GM12878 (cell line): ENCODE results near the gene NSUN2. TPM values are rescaled to one million over a fixed set of nuclear protein-coding genes. Genes with fewer than 3 reads are reported as not detected.
A peak's percentile ranks its signal among the peaks of the same experiment; 100 is the strongest.

ENCODE experiments used
- ATAC-seq: fragments of 200-7000 bp; cut with Tn5 transposase; 3 replicates; pipeline ENCODE4 v1.9.1; 2020; ENCODE audit warnings: mild to moderate bottlenecking, moderate library complexity
- BruUV-seq: library from RNA; stranded (reverse); fragments of 400-500 nt; replicated peaks from 2 replicates; lab custom pipeline; 2021; lab: Mats Ljungman, UMichigan
- CTCF ChIA-PET: fragments of 300-600 bp; sonication (Branson Sonifier 250); formaldehyde crosslinking; extraction: SDS; loops from one replicate; lab custom pipeline; 2021; ENCODE audit warnings: inconsistent platforms; lab: Yijun Ruan, JAX
- POLR2A ChIA-PET: fragments of 350-600 bp; formaldehyde crosslinking; extraction: SDS; loops from one replicate; lab custom pipeline; 2021; ENCODE audit warnings: inconsistent platforms; lab: Charles Lee
- RAD21 ChIA-PET: fragments of 300-600 bp; sonication (Branson Sonifier 250); formaldehyde crosslinking; loops from one replicate; lab custom pipeline; 2023; ENCODE audit warnings: antibody characterized with exemption; ENCODE audit not compliant: unreplicated experiment; lab: Charles Lee
- SMC1A ChIA-PET: fragments of 300-600 bp; sonication (Branson Sonifier 250); formaldehyde crosslinking; loops from one replicate; lab custom pipeline; 2023; ENCODE audit not compliant: unreplicated experiment, uncharacterized antibody; lab: Charles Lee
- DNase-seq: peaks from one replicate; pipeline ENCODE4 v3.0.0-alpha.2; 2011; ENCODE audit warnings: low read depth, low spot score
- FAIRE-seq: peaks from 3 replicates; lab custom pipeline; 2011; peaks lifted over from hg19 to GRCh38; lab: Jason Lieb, UNC
- H2AFZ ChIP-seq: 2 replicates; pipeline ENCODE4 v1.6.0; 2011; ENCODE audit warnings: low read depth, low read length, control low read depth; ENCODE audit not compliant: control insufficient read depth
- H3K27ac ChIP-seq: 2 replicates; pipeline ENCODE4 v1.5.1; 2011; ENCODE audit warnings: control low read depth; ENCODE audit not compliant: control insufficient read depth, insufficient read depth
- H3K27me3 ChIP-seq, 2 experiments: replicated peaks in 1 of 2; 2 replicates each; pipeline versions ENCODE4 v1.6.0 to v1.6.1; 2011; ENCODE audit warnings: low read length in 1 of 2; ENCODE audit not compliant: control insufficient read depth in 2 of 2, insufficient read depth in 2 of 2
- H3K36me3 ChIP-seq, 2 experiments: 2 replicates each; pipeline ENCODE4 v1.5.1; 2011; ENCODE audit warnings: low read length in 1 of 2; ENCODE audit not compliant: control insufficient read depth in 2 of 2, insufficient read depth in 2 of 2
- H3K4me1 ChIP-seq: 2 replicates; pipeline ENCODE4 v1.6.1; 2011; ENCODE audit warnings: mild to moderate bottlenecking, low read length, moderate library complexity, mixed read lengths; ENCODE audit not compliant: control insufficient read depth, insufficient read depth
- H3K4me2 ChIP-seq: 2 replicates; pipeline ENCODE4 v1.6.0; 2011; ENCODE audit warnings: control low read depth; ENCODE audit not compliant: control insufficient read depth, insufficient read depth
- H3K4me3 ChIP-seq: fragments of 200-600 bp; sonication (generic); 2 replicates; pipeline ENCODE4 v1.5.1; 2016
- H3K79me2 ChIP-seq: 2 replicates; pipeline ENCODE4 v1.6.0; 2011; ENCODE audit warnings: low read length; ENCODE audit not compliant: control insufficient read depth, insufficient read depth
- H3K9ac ChIP-seq: 2 replicates; pipeline ENCODE4 v1.8.0; 2011; ENCODE audit warnings: low read length, control low read depth, mixed read lengths; ENCODE audit not compliant: control insufficient read depth, insufficient read depth
- H3K9me3 ChIP-seq: replicated peaks from 3 replicates; pipeline ENCODE4 v1.5.1; 2011; ENCODE audit warnings: mild to moderate bottlenecking, low read length; ENCODE audit not compliant: control insufficient read depth, insufficient read depth
- H4K20me1 ChIP-seq: 2 replicates; pipeline ENCODE4 v1.6.0; 2011; ENCODE audit not compliant: control insufficient read depth, insufficient read depth
- CUX1 ChIP-seq: IDR thresholded peaks from 2 replicates; pipeline ENCODE4 v1.6.1; 2012; ENCODE audit warnings: improper control_type of control experiment, low read depth, low read length; ENCODE audit not compliant: insufficient replicate concordance
- ELK1 ChIP-seq: IDR thresholded peaks from 2 replicates; pipeline ENCODE4 v1.6.1; 2012; ENCODE audit warnings: low read depth, low read length, improper control_type of control experiment
- MTA2 ChIP-seq: fragments of 450-650 bp; IDR thresholded peaks from 2 replicates; pipeline ENCODE4 v1.6.1; 2016; ENCODE audit warnings: low read depth, mild to moderate bottlenecking, moderate library complexity
- POU2F2 ChIP-seq: IDR thresholded peaks from 3 replicates; pipeline ENCODE4 v1.6.1; 2011; ENCODE audit warnings: low read depth, mild to moderate bottlenecking, low read length, borderline replicate concordance
- RAD51 ChIP-seq: fragments of 450-650 bp; IDR thresholded peaks from 2 replicates; pipeline ENCODE4 v1.6.1; 2016; ENCODE audit warnings: moderate library complexity, mild to moderate bottlenecking, inconsistent platforms
- REST ChIP-seq: IDR thresholded peaks from 2 replicates; pipeline ENCODE4 v1.6.1; 2012; ENCODE audit warnings: mild to moderate bottlenecking, low read depth, low read length
- WGBS: methylation state at CpG from one replicate; pipeline ENCODE4 v1.1.6; 2016; ENCODE audit warnings: low lambda C conversion rate; ENCODE audit not compliant: insufficient replicate concordance, insufficient coverage; ENCODE audit errors: missing lambda C conversion rate; 5-methylcytosine and 5-hydroxymethylcytosine counted together
- in situ Hi-C: fragments of 300-500 bp; cut with MboI; formaldehyde crosslinking; loops from 9 replicates; pipeline ENCODE4 v1.14.3; 2018; ENCODE audit warnings: mixed read lengths
- intact Hi-C: fragments of 100-400 bp; cut with micrococcal nuclease; formaldehyde crosslinking; loops from one replicate; pipeline ENCODE4 v1.14.2; 2022; ENCODE audit not compliant: unreplicated experiment
- polyA plus RNA-seq, 11 experiments: library from polyadenylated mRNA; depleted of rRNA in 4 of 11; unstranded in 6 of 11; stranded (reverse) in 5 of 11; fragments of >200 nt; fragmentation: Nextera tagmentation in 4 of 11; fragmentation: Illumina TruSeq in 1 of 11; extraction: Ambion mirVana in 4 of 11; extraction: Trizol in 1 of 11; gene quantifications; 1 replicate in 1 of 11; 2 replicates in 10 of 11; pipeline versions ENCODE4 v1.2.1 to v1.2.3, GENCODE V29; 2011 to 2016; ENCODE audit warnings: inconsistent platforms in 2 of 11, missing spikeins in 2 of 11, low read depth in 1 of 11
- total RNA-seq, 4 experiments: library from RNA; depleted of rRNA in 3 of 4; stranded (reverse); fragments of >200 nt in 3 of 4; fragmentation: Illumina TruSeq in 1 of 4; extraction: Trizol in 1 of 4; gene quantifications; 2 replicates each; pipeline versions ENCODE4 v1.2.1 to v1.2.3, GENCODE V29; 2013 to 2021

The NSUN2 gene
- total and polyA plus RNA-seq, 10 of the 15 experiments (the other 5 are each of a cell fraction or from before 2014, with no cell fraction given), result 8.0 to 112 (median 91.1) TPM

DNA sequence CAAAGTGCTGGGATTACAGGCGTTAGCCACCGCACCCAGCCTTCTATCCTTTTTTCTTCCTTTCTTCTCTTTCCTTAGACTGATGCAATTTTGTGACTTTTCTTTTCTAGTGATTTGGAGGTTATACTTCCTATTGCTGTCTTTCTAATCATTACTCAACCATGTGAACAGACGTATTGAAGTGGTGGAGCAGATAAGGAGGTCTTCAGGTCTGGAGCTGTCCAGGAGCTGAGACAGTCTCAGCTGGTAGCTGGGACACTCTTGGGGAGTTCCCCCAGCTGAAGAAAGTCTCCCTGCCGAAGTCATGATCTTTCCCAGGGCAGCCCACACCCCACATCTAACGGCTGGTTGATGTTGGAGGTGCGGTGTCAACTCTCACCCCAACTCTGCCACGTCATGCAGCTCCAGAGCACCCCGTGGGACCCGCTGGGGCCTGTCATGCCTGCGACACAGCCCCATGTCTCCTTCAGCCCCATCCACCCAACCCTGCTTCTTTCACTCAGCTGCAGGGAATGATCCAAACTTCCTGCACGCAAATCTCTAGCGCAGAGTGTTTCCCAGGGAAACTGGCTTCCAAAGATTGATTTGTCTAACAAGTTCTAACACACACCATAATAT, 41.1 kb downstream of the NSUN2 start:
- in situ Hi-C loops (loop anchor here (25.0 kb wide), 1 partner anchor 1104 kb away; no protein-coding TSS in a partner anchor), intact Hi-C loops (no loop called here)
- H3K79me2 ChIP-seq, result no peaks in the 10 kb centered on the region
- ChIA-PET CTCF (interaction anchor here (0.7 kb wide), 1 partner anchor 14 kb away, joined by 3 read pairs; no protein-coding TSS in a partner anchor), POLR2A (no interaction called here), RAD21 (no interaction called here), SMC1A (no interaction called here)
- no TSS peak for BruUV-seq
- H3K4me1 ChIP-seq, result no peaks in the 10 kb centered on the region
- ATAC-seq, result no peak
- H2AFZ ChIP-seq, result no peak overlapping the region
- FAIRE-seq, result no peak
- no peaks in the 10 kb centered on the region for H3K9me3 ChIP-seq
- no peak for DNase-seq
- no peak overlapping the region for H3K4me2 ChIP-seq
- 55% methylated on average over 12 of the region's 12 CpGs for WGBS
- H4K20me1 ChIP-seq, result no peaks in the 10 kb centered on the region
- H3K4me3 ChIP-seq, result no peak overlapping the region
- TF ChIP-seq RAD51 (no peak), MTA2 (no peak), REST (0 out of 2 replicates have a peak, but pooled peaks have one; percentile 50), CUX1 (no peak), POU2F2 (no peak), ELK1 (no peak)
- no peaks in the 10 kb centered on the region for H3K36me3 ChIP-seq
- no peak overlapping the region for H3K27ac ChIP-seq
- H3K9ac ChIP-seq, result no peak overlapping the region
- no peaks in the 10 kb centered on the region; a peak in 1 of 4 replicates for H3K27me3 ChIP-seq
